Measurements from ENCODE around the gene PKN1.

PKN1 gene

GRCh38 chr19:14516746-14517438 is 83.8 kb downstream of the PKN1 start:
- DNase-seq, result no peak

GRCh38 chr19:14517446-14517839 is 84.3 kb downstream of the PKN1 start:
- no peak for DNase-seq

GRCh38 chr19:14517840-14518505 is 84.9 kb downstream of the PKN1 start, which contains the start of gene DNAJB1:
TSS of gene DNAJB1 (minus strand) at chr19:14518397. CDS start at chr19:14518349, 48 bp downstream.
- peak; percentile 87 for DNase-seq

GRCh38 chr19:14519245-14519859 is 86.2 kb downstream of the PKN1 start:
- no peak for DNase-seq

GRCh38 chr19:14519860-14520407 is 86.8 kb downstream of the PKN1 start:
- DNase-seq, result peak; percentile 74

- no peak for DNase-seq
Observed at GRCh38 chr19:14520543-14520942, 87.4 kb downstream of the PKN1 start.
